Progenitor cell of endocrine pancreas (in vitro differentiated cells): ENCODE results near the gene MEGF10. TPM values are rescaled to one million over a fixed set of nuclear protein-coding genes. Genes with fewer than 3 reads are reported as not detected.

Experiments used
- DNase-seq: peaks from one replicate; pipeline ENCODE4 v3.0.0; 2021; ENCODE audit warnings: low spot score; ENCODE audit not compliant: unreplicated experiment
- H3K27ac Mint-ChIP-seq: 2 replicates; pipeline ENCODE4 v1.8.0; 2021; ENCODE audit warnings: mild to moderate bottlenecking, moderate library complexity, mixed read lengths
- H3K27me3 Mint-ChIP-seq: 2 replicates; pipeline ENCODE4 v1.8.0; 2021; ENCODE audit warnings: mixed read lengths
- H3K36me3 Mint-ChIP-seq: 2 replicates; pipeline ENCODE4 v1.8.0; 2022; ENCODE audit warnings: mixed read lengths; ENCODE audit not compliant: insufficient read depth
- H3K4me1 Mint-ChIP-seq: 2 replicates; pipeline ENCODE4 v1.8.0; 2021; ENCODE audit warnings: low read depth, mixed read lengths
- H3K4me3 Mint-ChIP-seq: 2 replicates; pipeline ENCODE4 v1.8.0; 2021; ENCODE audit warnings: low read depth, mild to moderate bottlenecking, moderate library complexity, mixed read lengths
- H3K9me3 Mint-ChIP-seq: 2 replicates; pipeline ENCODE4 v1.8.0; 2021; ENCODE audit warnings: low read depth, mixed read lengths
- CTCF ChIP-seq: fragments of 200-600 bp; sonication (generic); IDR thresholded peaks from one replicate; pipeline ENCODE4 v1.5.0; 2021; ENCODE audit warnings: antibody characterized with exemption, mild to moderate bottlenecking; ENCODE audit not compliant: unreplicated experiment
- total RNA-seq: library from RNA; stranded (reverse); gene quantifications from 2 replicates; pipeline ENCODE4 v1.2.1, GENCODE V29; 2021

The MEGF10 gene
- total RNA-seq, 1 donor from 2014 or later = 12.5 TPM

- no peak for DNase-seq
- no peak for TF ChIP-seq CTCF
- Mint-ChIP-seq H3K4me1 (no peaks in the 10 kb centered on the region), H3K27ac (no peak overlapping the region), H3K36me3 (no peaks in the 10 kb centered on the region), H3K4me3 (no peak overlapping the region), H3K9me3 (no peaks in the 10 kb centered on the region), H3K27me3 (peaks cover 3% of the 10 kb centered on the region)
These were observed 102.2 kb downstream of the MEGF10 start for GRCh38 chr5:127392762-127393161.

GRCh38 chr5:127396490-127397155 is 106.0 kb downstream of the MEGF10 start:
- no peak for TF ChIP-seq CTCF
- no peaks in the 10 kb centered on the region for H3K4me1 Mint-ChIP-seq
- DNase-seq = no peak
- no peaks in the 10 kb centered on the region for H3K36me3 Mint-ChIP-seq
- no peak overlapping the region for H3K4me3 Mint-ChIP-seq
- H3K27ac Mint-ChIP-seq = no peak overlapping the region
- H3K9me3 Mint-ChIP-seq = no peaks in the 10 kb centered on the region
- H3K27me3 Mint-ChIP-seq = peaks cover 3% of the 10 kb centered on the region

- no peak for DNase-seq
- Mint-ChIP-seq H3K27me3 (no peaks in the 10 kb centered on the region), H3K9me3 (no peaks in the 10 kb centered on the region), H3K4me3 (no peak overlapping the region), H3K4me1 (no peaks in the 10 kb centered on the region), H3K36me3 (peaks cover 1% of the 10 kb centered on the region), H3K27ac (no peak overlapping the region)
- TF ChIP-seq CTCF = no peak
These were observed 107.9 kb downstream of the MEGF10 start for GRCh38 chr5:127398508-127398907.

- TF ChIP-seq CTCF = no peak
- Mint-ChIP-seq H3K9me3 (no peaks in the 10 kb centered on the region), H3K36me3 (peaks cover 2% of the 10 kb centered on the region), H3K4me3 (no peak overlapping the region), H3K4me1 (no peaks in the 10 kb centered on the region), H3K27ac (no peak overlapping the region), H3K27me3 (no peaks in the 10 kb centered on the region)
- DNase-seq = no peak
These were observed 108.5 kb downstream of the MEGF10 start for GRCh38 chr5:127399068-127399467.

GRCh38 chr5:127400539-127400938 is 109.9 kb downstream of the MEGF10 start:
- H3K27me3 Mint-ChIP-seq = no peaks in the 10 kb centered on the region
- H3K9me3 Mint-ChIP-seq = no peaks in the 10 kb centered on the region
- TF ChIP-seq CTCF = no peak
- no peak overlapping the region for H3K4me3 Mint-ChIP-seq
- no peak for DNase-seq
- peaks cover 4% of the 10 kb centered on the region for H3K36me3 Mint-ChIP-seq
- no peak overlapping the region for H3K27ac Mint-ChIP-seq
- H3K4me1 Mint-ChIP-seq = no peaks in the 10 kb centered on the region
